Skeletal muscle cell (primary cell): ENCODE measurements around the gene PRRC2C.
"Not testable (repeated sequence)": the region's sequence is repeated elsewhere in the genome, so short reads cannot be mapped to it uniquely, and the experiment has no call there.

ENCODE experiments used
- DNase-seq: peaks from one replicate; pipeline ENCODE4 v3.0.0-alpha.2; 2010; ENCODE audit warnings: low read depth
- H3K4me3 ChIP-seq: 2 replicates; pipeline ENCODE4 v1.5.1; 2011; ENCODE audit warnings: low read depth, mild to moderate bottlenecking, control low read depth, low read length, moderate library complexity

Gene PRRC2C

GRCh38 chr1:171494076-171494475 is 8.7 kb downstream of the PRRC2C start:
- DNase-seq = no peak
- no peak overlapping the region for H3K4me3 ChIP-seq

- DNase-seq = no peak
- no peak overlapping the region for H3K4me3 ChIP-seq
Measured at GRCh38 chr1:171495444-171495843, 10.1 kb downstream of the PRRC2C start.

- no peak overlapping the region for H3K4me3 ChIP-seq
- DNase-seq = no peak
Measured at GRCh38 chr1:171500304-171500703, 15.0 kb downstream of the PRRC2C start.

- no peak overlapping the region for H3K4me3 ChIP-seq
Measured at GRCh38 chr1:171500803-171501202, 15.5 kb downstream of the PRRC2C start.

GRCh38 chr1:171501305-171502024 is 16.1 kb downstream of the PRRC2C start:
- no peak for DNase-seq
- H3K4me3 ChIP-seq = no peak overlapping the region

More at GRCh38 chr1:171500803-171501202, 15.5 kb downstream of the PRRC2C start:
- no peak for DNase-seq

GRCh38 chr1:171506525-171507304 is 21.4 kb downstream of the PRRC2C start:
- no peak for DNase-seq

GRCh38 chr1:171507435-171507834 is 22.1 kb downstream of the PRRC2C start:
- H3K4me3 ChIP-seq = no peak overlapping the region
- DNase-seq = no peak

More at GRCh38 chr1:171506525-171507304, 21.4 kb downstream of the PRRC2C start:
- H3K4me3 ChIP-seq = no peak overlapping the region

GRCh38 chr1:171509191-171509590 is 23.9 kb downstream of the PRRC2C start:
- no peak for DNase-seq
- H3K4me3 ChIP-seq = no peak overlapping the region

- H3K4me3 ChIP-seq = no peak overlapping the region
- DNase-seq = no peak
Measured at GRCh38 chr1:171513743-171514142, 28.4 kb downstream of the PRRC2C start.

GRCh38 chr1:171515299-171515698 is 30.0 kb downstream of the PRRC2C start:
- DNase-seq = no peak
- H3K4me3 ChIP-seq = no peak overlapping the region

- DNase-seq = no peak
- no peak overlapping the region for H3K4me3 ChIP-seq
Measured at GRCh38 chr1:171515741-171516140, 30.4 kb downstream of the PRRC2C start.

- no peak for DNase-seq
- H3K4me3 ChIP-seq = no peak overlapping the region
Measured at GRCh38 chr1:171521567-171521966, 36.2 kb downstream of the PRRC2C start.

GRCh38 chr1:171530676-171531075 is 45.3 kb downstream of the PRRC2C start:
- DNase-seq = no peak
- no peak overlapping the region for H3K4me3 ChIP-seq

GRCh38 chr1:171532520-171532919 is 47.2 kb downstream of the PRRC2C start:
- no peak for DNase-seq
- no peak overlapping the region for H3K4me3 ChIP-seq

- no peak for DNase-seq
- no peak overlapping the region for H3K4me3 ChIP-seq
Measured at GRCh38 chr1:171545523-171545922, 60.2 kb downstream of the PRRC2C start.

GRCh38 chr1:171550050-171550449 is 64.7 kb downstream of the PRRC2C start:
- no peak overlapping the region for H3K4me3 ChIP-seq

GRCh38 chr1:171550598-171551100 is 65.3 kb downstream of the PRRC2C start:
- not testable (repeated sequence) for DNase-seq

More at GRCh38 chr1:171550050-171550449, 64.7 kb downstream of the PRRC2C start:
- DNase-seq = no peak

GRCh38 chr1:171553960-171554359 is 68.6 kb downstream of the PRRC2C start:
- not testable (repeated sequence) for DNase-seq, H3K4me3 ChIP-seq

More at GRCh38 chr1:171550598-171551100, 65.3 kb downstream of the PRRC2C start:
- not testable (repeated sequence) for H3K4me3 ChIP-seq

GRCh38 chr1:171563675-171564074 is 78.3 kb downstream of the PRRC2C start:
- H3K4me3 ChIP-seq = no peak overlapping the region
- no peak for DNase-seq

- DNase-seq = no peak
- no peak overlapping the region for H3K4me3 ChIP-seq
Measured at GRCh38 chr1:171566467-171566866, 81.1 kb downstream of the PRRC2C start.
